Naive thymus-derived CD8-positive, alpha-beta T cell (primary cell): ENCODE data around the gene RAB3B. TPM values are rescaled to one million over a fixed set of nuclear protein-coding genes. Genes with fewer than 3 reads are reported as not detected.
"Not testable (repeated sequence)": the region's sequence is repeated elsewhere in the genome, so short reads cannot be mapped to it uniquely, and the experiment has no call there.

ENCODE experiments used
- ATAC-seq, 2 donors: fragments of 150-1000 bp; cut with Tn5 transposase in 1 of 2; sonication (Bioruptor Pico), chemical (Tn5 transposase) in 1 of 2; 1 replicate in 1 of 2; 2 replicates in 1 of 2; pipeline ENCODE4 v1.10.0; 2021; ENCODE audit warnings: mild to moderate bottlenecking in 2 of 2, moderate library complexity in 2 of 2
- POLR2A ChIA-PET: fragments of 350-600 bp; sonication (Branson Sonifier 250); formaldehyde crosslinking; loops from one replicate; lab custom pipeline; 2021; ENCODE audit warnings: antibody characterized with exemption; lab: Charles Lee
- DNase-seq, 10 donors: peaks; one replicate each; pipeline versions ENCODE4 v3.0.0 to v3.0.0-alpha.2; 2020 to 2022
- H3K27ac Mint-ChIP-seq, 10 donors: one replicate each; pipeline ENCODE4 v1.8.0; 2020 to 2022; ENCODE audit warnings: mild to moderate bottlenecking in 10 of 10, mixed read lengths in 10 of 10, moderate library complexity in 4 of 10, inconsistent platforms in 1 of 10
- H3K27me3 Mint-ChIP-seq, 5 donors: one replicate each; pipeline ENCODE4 v1.8.0; 2021 to 2022; ENCODE audit warnings: mixed read lengths in 5 of 5
- H3K36me3 Mint-ChIP-seq, 3 donors: one replicate each; pipeline ENCODE4 v1.8.0; 2020 to 2022; ENCODE audit warnings: mixed read lengths in 3 of 3, mild to moderate bottlenecking in 2 of 3, inconsistent platforms in 1 of 3
- H3K4me1 Mint-ChIP-seq, 4 donors: one replicate each; pipeline ENCODE4 v1.8.0; 2021 to 2022; ENCODE audit warnings: mixed read lengths in 4 of 4
- H3K4me3 Mint-ChIP-seq, 10 donors: one replicate each; pipeline ENCODE4 v1.8.0; 2020 to 2022; ENCODE audit warnings: mild to moderate bottlenecking in 10 of 10, mixed read lengths in 10 of 10, moderate library complexity in 6 of 10, inconsistent platforms in 1 of 10
- H3K9me3 Mint-ChIP-seq, 9 donors: one replicate each; pipeline ENCODE4 v1.8.0; 2020 to 2022; ENCODE audit warnings: mixed read lengths in 9 of 9, mild to moderate bottlenecking in 3 of 9, inconsistent platforms in 1 of 9, moderate library complexity in 1 of 9
- polyA plus RNA-seq, 3 donors: library from polyadenylated mRNA; unstranded; fragments of 300-500 nt; fragmentation: Illumina TruSeq; gene quantifications; one replicate each; pipeline ENCODE4 v1.2.3, GENCODE V29; 2021
- total RNA-seq, 8 experiments: library from RNA in 2 of 8; stranded (reverse) in 2 of 8; gene quantifications; one replicate each; pipeline ENCODE4 v1.2.3 and lab custom pipeline; 2021 to 2026

Gene RAB3B
- total and polyA plus RNA-seq, 5 experiments from 2014 or later, result 0.01 to 0.05 (median 0.05) TPM; not detected in 2

DNA sequence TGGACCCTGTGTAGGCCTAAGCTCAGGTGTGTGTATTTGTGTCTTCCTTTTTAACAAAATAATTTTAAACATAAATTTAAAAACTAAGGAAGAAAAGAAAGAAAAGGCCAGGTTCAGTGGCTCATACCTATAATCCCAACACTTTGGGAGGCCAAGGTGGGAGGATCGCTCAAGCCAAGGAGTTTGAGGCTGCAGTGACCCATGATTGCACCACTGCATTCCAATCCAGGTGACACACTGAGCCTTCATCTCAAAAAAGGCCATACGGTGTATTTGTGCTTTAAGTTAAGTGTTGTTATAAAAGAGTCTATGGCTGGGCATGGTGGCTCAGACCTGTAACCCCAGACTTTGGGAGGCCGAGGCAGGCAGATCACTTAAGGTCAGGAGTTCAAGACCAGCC is 8.3 kb downstream of the RAB3B start:
- Mint-ChIP-seq H3K36me3 (no peaks in the 10 kb centered on the region), H3K27me3 (peaks cover 0 to 1% (median 0%) of the 10 kb centered on the region in 5 donors), H3K4me3 (no peak overlapping the region), H3K9me3 (no peaks in the 10 kb centered on the region), H3K4me1 (peaks cover 0 to 1% (median 0%) of the 10 kb centered on the region in 4 donors), H3K27ac (no peak overlapping the region)
- POLR2A ChIA-PET, result no interaction called here
- ATAC-seq (no peak), DNase-seq (no peak)

DNA sequence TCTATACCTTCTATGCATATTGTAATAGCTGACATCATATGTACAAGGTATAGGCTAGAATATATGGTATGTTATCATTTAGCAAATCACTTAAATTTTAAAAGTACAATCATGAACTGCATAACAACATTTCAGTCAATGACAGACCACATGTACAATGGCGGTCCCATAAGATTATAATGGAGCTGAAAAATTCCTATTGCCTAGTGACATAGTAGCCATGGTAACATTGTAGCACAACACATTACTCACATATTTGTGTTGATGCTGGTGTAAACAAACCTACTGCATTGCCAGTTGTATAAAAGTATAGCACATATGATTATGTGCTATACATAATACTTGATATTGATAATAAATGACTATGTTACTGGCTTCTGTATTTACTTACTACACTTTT is 8.9 kb downstream of the RAB3B start:
- Mint-ChIP-seq H3K27me3 (peaks cover 0 to 1% (median 0%) of the 10 kb centered on the region in 5 donors), H3K4me3 (no peak overlapping the region), H3K4me1 (peaks cover 0 to 1% (median 0%) of the 10 kb centered on the region in 4 donors), H3K9me3 (no peaks in the 10 kb centered on the region), H3K27ac (no peak overlapping the region), H3K36me3 (no peaks in the 10 kb centered on the region)
- no peak for ATAC-seq
- POLR2A ChIA-PET, result no interaction called here
- DNase-seq, result no peak

DNA sequence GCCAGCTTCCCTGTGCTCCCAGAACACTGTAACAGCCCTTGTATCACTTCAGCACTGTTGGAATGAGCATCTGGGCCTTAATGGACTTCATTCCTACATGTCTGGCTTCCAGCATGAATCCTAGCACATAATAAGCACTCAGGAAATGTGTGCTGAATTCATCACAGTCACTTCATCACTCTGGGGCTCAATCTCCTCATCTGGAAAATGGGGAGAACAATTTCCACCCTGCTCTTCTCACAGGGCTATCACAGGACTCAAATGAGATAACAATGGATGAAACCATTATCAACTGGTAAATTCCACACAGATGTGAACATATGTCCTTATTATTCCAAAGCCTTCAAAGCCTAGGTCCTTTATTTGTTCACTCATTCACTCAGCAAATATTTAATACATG is 12.4 kb downstream of the RAB3B start:
- Mint-ChIP-seq H3K4me3 (no peak overlapping the region), H3K4me1 (no peaks in the 10 kb centered on the region), H3K9me3 (no peaks in the 10 kb centered on the region), H3K27ac (no peak overlapping the region), H3K36me3 (no peaks in the 10 kb centered on the region), H3K27me3 (peaks cover 0 to 1% (median 0%) of the 10 kb centered on the region in 5 donors)
- no peak for ATAC-seq
- DNase-seq, result no peak
- POLR2A ChIA-PET, result no interaction called here

DNA sequence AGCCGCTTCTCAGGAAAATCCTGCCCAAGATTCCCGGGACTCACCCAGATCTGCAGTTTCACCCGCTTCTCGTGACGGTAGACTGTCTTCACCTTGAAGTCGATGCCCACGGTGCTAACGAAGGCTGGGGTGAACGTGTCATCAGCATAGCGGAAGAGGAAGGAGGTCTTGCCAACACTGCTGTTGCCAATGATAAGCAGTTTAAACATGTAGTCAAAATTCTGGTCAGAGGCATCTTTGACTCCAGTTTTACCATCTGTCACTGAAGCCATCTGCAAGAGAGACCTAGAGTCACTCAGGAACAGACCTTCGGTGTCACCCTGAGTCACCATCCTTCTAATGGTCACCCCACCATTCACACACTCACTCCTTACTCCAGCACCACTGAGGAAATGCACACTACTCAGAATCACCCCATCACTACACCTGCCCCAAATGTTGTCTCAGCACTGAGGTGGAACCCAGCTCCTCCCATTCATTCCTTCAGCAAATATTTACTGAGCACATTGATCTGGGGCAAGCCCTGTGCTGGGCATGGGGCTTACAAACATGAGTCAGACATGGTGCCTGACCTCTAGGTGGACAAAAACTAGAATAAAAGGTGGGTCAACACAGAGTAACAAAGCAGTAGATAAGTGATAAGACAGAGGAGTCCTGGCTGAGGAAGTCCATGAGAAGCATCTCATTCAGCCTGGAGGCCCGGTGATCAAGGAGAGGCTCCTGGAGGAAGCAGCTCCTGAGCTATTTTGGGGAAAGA is 13.5 kb downstream of the RAB3B start:
- no peaks in the 10 kb centered on the region for H3K36me3 Mint-ChIP-seq
- no peak overlapping the region for H3K27ac Mint-ChIP-seq
- H3K4me1 Mint-ChIP-seq, result no peaks in the 10 kb centered on the region
- POLR2A ChIA-PET, result no interaction called here
- H3K4me3 Mint-ChIP-seq, result no peak overlapping the region
- ATAC-seq (no peak), DNase-seq (no peak)
- peaks cover 0 to 1% (median 0%) of the 10 kb centered on the region in 5 donors for H3K27me3 Mint-ChIP-seq
- H3K9me3 Mint-ChIP-seq, result no peaks in the 10 kb centered on the region

DNA sequence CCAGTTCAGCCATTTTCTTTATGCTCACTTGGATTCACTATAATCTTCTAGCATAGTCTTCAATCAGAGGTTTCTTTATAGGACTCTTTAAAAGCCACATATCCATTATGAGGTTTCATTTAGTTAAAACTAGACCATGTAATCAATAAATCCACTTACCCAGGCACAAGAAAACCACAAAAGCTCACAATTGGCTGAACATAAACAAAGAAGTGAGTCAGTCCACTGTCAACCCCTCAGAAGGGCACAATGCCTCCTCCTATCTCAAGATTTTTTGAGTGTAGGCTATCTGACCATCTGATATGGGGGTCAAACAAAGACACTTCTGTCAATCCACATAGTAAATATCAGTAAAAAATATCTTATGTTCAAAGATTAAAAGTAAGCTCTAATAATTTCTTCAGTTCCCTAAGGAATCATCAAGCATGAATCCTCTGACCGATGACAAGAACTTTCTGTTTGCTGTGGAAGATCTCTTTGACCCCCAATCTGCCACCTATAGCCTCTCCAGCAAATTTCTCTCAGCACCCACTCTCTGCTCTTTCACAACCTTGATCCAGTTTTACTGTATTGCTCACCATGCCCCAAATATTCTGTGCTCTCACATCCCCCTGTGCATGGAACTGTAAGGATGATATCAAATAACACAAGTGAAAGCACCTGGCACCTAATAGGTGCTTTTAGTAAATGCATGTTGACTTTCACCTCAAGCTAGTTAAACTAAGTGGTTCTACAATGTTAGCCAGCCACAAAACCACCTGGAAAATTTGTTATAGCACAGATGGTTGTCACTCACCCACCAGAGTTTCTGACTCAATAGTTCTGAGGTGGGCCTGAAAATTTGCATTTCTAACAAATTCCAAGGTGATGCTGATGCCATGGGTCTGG is 16.7 kb downstream of the RAB3B start:
- ATAC-seq (no peak), DNase-seq (no peak)
- Mint-ChIP-seq H3K4me1 (no peaks in the 10 kb centered on the region), H3K9me3 (no peaks in the 10 kb centered on the region), H3K27me3 (peaks cover 0 to 8% (median 3%) of the 10 kb centered on the region in 5 donors), H3K27ac (no peak overlapping the region), H3K36me3 (no peaks in the 10 kb centered on the region), H3K4me3 (no peak overlapping the region)
- POLR2A ChIA-PET, result no interaction called here

DNA sequence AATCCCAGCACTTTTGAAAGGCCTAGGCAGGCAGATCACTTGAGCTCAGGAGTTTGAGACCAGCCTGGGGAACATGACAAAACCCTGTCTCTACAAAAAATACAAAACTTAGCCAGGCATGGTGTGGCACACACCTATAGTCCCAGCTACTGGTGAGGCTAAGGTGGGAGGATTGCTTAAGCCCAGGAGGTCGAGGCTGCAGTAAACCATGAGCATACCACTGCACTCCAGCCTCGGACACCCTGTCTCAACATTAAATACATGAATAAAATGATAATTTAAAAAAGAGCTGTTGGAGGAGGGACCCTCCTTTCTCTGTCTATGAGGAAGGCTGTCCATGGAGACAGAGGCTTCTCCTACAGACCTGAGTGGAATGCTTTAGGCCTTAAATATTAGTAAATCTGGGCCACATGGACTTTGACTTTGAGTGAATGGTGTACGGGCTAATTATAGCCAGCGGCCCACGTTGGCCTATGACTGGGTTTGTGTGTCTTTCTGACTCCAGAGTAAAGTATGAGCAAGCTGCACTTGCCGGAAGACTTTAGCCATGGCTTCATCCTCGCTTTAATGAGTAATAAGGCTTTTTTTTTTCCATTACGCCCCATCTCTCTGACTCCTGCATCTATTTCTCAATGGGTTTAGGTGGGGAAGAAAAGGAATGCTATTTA is 21.3 kb downstream of the RAB3B start:
- no peak for ATAC-seq
- Mint-ChIP-seq H3K4me3 (no peak overlapping the region), H3K27me3 (peaks cover 2 to 8% (median 2%) of the 10 kb centered on the region in 5 donors), H3K9me3 (no peaks in the 10 kb centered on the region), H3K27ac (no peak overlapping the region), H3K4me1 (no peaks in the 10 kb centered on the region), H3K36me3 (no peaks in the 10 kb centered on the region)
- DNase-seq, result no peak
- POLR2A ChIA-PET, result interaction anchor here (0.7 kb wide), 1 partner anchor 18 kb away, joined by 3 read pairs; no protein-coding TSS in a partner anchor

DNA sequence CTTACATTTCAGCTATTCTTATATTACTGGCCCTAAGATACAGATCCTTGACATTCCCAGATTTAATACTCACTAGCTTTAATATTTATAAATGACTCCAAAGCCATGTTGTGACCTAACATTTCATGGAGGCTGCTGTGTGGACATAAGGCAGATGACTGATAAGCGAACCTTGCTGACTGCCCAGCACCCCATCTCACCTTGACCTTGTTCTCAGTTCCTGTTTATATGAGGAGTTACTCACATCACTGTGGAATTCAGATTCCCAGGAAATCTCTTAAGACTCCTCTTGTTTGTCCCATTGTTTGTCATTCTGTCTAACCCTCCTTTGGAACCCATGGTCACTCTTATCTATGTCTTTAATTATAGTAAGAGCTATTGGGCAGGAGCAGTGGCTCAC is 21.9 kb downstream of the RAB3B start:
- H3K36me3 Mint-ChIP-seq, result no peaks in the 10 kb centered on the region

DNA sequence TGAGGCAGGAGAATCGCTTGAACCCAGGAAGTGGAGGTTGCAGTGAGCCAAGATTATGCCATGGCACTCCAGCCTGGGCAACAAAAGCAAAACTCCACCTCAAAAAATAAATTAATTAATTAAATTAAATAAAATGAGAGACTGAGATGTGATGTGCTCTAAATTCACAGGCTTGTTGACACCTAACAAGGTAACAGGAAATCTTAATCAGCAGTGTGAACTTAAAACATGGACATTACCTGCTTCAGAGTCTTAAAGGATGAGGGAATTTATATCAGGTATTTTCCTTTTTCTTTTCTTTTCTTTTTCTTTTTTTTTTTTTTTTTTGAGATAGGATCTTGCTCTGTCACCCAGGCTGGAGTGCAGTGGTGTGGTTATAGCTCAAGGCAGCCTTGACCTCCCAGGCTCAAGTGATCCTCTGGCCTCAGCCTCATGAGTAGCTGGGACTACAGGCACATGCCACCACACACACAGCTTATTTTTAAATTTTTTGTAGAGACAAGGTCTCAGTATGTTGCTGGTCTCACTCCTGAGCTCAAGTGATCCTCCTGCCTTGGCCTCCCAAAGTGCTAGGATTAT is 23.2 kb downstream of the RAB3B start:
- POLR2A ChIA-PET, H3K9me3 Mint-ChIP-seq: not testable (repeated sequence)

More for the DNA sequence above, 21.9 kb downstream of the RAB3B start:
- POLR2A ChIA-PET, result no interaction called here
- no peak overlapping the region for H3K27ac Mint-ChIP-seq
- H3K4me3 Mint-ChIP-seq, result no peak overlapping the region
- H3K9me3 Mint-ChIP-seq, result no peaks in the 10 kb centered on the region
- H3K4me1 Mint-ChIP-seq, result no peaks in the 10 kb centered on the region
- no peak for DNase-seq
- no peak for ATAC-seq
- peaks cover 2 to 8% (median 2%) of the 10 kb centered on the region in 5 donors for H3K27me3 Mint-ChIP-seq

DNA sequence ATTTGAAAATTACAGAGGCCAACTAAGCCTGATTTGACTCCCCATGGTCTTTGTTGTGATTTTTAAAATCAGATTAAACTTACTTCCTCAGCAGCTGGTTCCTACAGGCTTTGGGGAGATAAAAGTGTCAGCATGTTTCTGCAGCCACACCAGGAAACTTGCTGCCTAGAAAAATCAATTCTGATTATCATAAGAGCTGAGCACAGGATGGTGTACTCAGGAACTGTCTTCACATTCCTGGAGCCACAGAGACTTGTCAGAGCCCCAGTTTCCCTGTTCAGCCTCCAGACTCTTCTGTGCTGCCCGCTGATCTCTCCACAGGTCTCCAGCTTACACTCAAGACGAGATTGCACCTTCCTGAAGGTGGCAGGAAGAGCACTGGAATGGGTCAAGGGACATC is 23.9 kb downstream of the RAB3B start:
- Mint-ChIP-seq H3K27me3 (peaks cover 2 to 8% (median 2%) of the 10 kb centered on the region in 5 donors), H3K36me3 (no peaks in the 10 kb centered on the region), H3K27ac (no peak overlapping the region), H3K4me3 (no peak overlapping the region), H3K9me3 (no peaks in the 10 kb centered on the region), H3K4me1 (no peaks in the 10 kb centered on the region)
- ATAC-seq, result no peak
- no peak for DNase-seq
- POLR2A ChIA-PET, result no interaction called here

More for the DNA sequence above, 23.2 kb downstream of the RAB3B start:
- H3K27me3 Mint-ChIP-seq, H3K4me3 Mint-ChIP-seq, H3K4me1 Mint-ChIP-seq, DNase-seq, ATAC-seq, H3K36me3 Mint-ChIP-seq, H3K27ac Mint-ChIP-seq: not testable (repeated sequence)

DNA sequence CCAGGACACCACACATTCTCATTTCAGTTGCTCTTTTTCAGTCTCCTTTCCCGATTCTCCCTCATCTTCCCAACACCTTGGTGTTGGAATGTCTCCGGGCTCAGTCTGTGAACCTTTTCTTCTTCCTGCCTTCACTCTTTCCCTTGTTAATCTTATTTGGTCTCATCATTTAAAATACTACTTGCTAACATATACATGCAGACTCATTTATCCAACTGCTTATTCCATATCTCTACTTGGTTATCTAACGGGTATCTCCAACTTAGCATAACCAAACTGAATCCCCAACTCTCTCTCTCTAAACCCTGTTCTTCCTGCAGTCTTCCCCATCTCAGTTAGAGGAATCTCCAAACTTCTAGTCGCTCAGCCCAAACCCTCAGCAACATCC is 26.2 kb downstream of the RAB3B start:
- ATAC-seq (no peak), DNase-seq (no peak)
- Mint-ChIP-seq H3K36me3 (no peaks in the 10 kb centered on the region), H3K27me3 (peaks cover 0 to 12% (median 8%) of the 10 kb centered on the region in 5 donors), H3K4me3 (no peak overlapping the region), H3K4me1 (no peaks in the 10 kb centered on the region), H3K9me3 (no peaks in the 10 kb centered on the region), H3K27ac (no peak overlapping the region)
- POLR2A ChIA-PET, result no interaction called here

DNA sequence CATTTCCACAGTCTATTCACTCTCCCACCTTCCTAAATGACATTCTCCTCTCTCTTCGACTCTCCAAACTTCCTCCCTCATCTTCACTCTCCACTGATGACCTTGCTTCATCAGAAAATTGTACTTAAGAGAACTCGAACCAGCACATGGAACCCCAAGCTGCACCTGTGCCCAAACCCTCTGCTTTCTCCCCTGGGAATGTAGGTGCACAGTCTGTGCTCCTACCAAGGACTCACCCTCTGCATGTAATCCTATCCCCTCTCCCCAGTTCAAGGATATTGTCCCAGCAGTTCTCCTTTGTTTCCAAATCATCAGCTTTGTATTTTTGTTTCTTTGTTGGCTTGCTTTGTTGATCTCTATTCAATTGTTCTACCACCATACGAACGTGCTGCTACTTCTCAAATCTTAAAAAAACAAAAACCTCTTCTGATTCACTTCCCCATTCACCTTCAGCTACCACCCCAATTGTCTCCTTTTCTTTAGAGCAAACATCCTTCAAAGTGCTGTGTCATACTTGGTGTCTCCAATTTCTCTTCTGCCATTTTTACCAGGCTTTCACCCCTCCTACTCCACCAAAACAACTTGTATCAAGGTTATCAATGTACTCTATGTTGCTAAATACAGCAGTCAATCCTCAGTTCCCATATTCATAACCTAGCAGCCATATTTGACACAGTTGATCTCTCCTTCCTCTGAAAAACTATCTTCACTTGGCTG is 26.8 kb downstream of the RAB3B start:
- ATAC-seq (no peak), DNase-seq (no peak)
- POLR2A ChIA-PET, result no interaction called here
- no peaks in the 10 kb centered on the region for H3K4me1 Mint-ChIP-seq
- H3K27ac Mint-ChIP-seq, result no peak overlapping the region
- peaks cover 0 to 17% (median 11%) of the 10 kb centered on the region in 5 donors for H3K27me3 Mint-ChIP-seq
- H3K4me3 Mint-ChIP-seq, result no peak overlapping the region
- no peaks in the 10 kb centered on the region for H3K9me3 Mint-ChIP-seq
- H3K36me3 Mint-ChIP-seq, result no peaks in the 10 kb centered on the region
